ENCODE measurements around the gene MARCHF2. TPM values are rescaled to one million over a fixed set of nuclear protein-coding genes. Genes with fewer than 3 reads are reported as not detected.

Gene MARCHF2
- total RNA-seq, 1 donor from 2014 or later = 45.0 TPM

DNA sequence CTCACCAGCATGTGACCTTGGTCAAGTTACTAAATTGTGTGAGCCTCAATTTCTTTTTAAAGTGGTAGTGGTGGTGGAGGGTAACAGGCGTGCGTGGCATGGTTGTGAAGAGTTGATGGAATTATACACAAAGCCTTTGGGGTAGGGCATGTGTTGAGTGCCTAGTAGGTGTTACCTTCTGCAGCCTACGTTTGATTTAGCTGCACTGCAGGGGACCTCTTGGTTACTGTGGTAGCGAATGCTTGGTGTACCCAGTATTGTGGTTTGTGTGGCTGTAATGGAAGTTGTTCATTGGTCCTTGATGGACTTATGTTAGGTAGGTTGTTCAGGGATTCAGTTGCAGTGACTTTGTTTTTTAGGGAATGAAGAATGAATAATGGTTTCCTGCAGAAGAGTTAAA, 64.8 kb downstream of the MARCHF2 start:
- peaks cover 16% of the 10 kb centered on the region for H3K4me1 Mint-ChIP-seq (ENCODE audit: unreplicated experiment)
- peak overlapping the region; percentile 41 for H3K27ac Mint-ChIP-seq (ENCODE audit: unreplicated experiment)
- TF ChIP-seq, protein P1, sequence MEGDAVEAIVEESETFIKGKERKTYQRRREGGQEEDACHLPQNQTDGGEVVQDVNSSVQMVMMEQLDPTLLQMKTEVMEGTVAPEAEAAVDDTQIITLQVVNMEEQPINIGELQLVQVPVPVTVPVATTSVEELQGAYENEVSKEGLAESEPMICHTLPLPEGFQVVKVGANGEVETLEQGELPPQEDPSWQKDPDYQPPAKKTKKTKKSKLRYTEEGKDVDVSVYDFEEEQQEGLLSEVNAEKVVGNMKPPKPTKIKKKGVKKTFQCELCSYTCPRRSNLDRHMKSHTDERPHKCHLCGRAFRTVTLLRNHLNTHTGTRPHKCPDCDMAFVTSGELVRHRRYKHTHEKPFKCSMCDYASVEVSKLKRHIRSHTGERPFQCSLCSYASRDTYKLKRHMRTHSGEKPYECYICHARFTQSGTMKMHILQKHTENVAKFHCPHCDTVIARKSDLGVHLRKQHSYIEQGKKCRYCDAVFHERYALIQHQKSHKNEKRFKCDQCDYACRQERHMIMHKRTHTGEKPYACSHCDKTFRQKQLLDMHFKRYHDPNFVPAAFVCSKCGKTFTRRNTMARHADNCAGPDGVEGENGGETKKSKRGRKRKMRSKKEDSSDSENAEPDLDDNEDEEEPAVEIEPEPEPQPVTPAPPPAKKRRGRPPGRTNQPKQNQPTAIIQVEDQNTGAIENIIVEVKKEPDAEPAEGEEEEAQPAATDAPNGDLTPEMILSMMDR (IDR thresholded peaks at IDR 0.05) = no peak
- H3K9me3 Mint-ChIP-seq (ENCODE audit: unreplicated experiment) = no peaks in the 10 kb centered on the region
- H3K27me3 Mint-ChIP-seq (ENCODE audit: unreplicated experiment) = no peaks in the 10 kb centered on the region
- peaks cover 34% of the 10 kb centered on the region for H3K36me3 Mint-ChIP-seq (ENCODE audit: unreplicated experiment)
- DNase-seq (ENCODE audit: extremely low spot score, unreplicated experiment) = no peak
- no peak overlapping the region for H3K4me3 Mint-ChIP-seq (ENCODE audit: unreplicated experiment)

GRCh38 chr19:8478598-8478997, 65.5 kb downstream of the MARCHF2 start:
- DNase-seq (ENCODE audit: extremely low spot score, unreplicated experiment) = no peak
- Mint-ChIP-seq H3K36me3 (ENCODE audit: unreplicated experiment) (peaks cover 38% of the 10 kb centered on the region), H3K9me3 (ENCODE audit: unreplicated experiment) (no peaks in the 10 kb centered on the region), H3K27ac (ENCODE audit: unreplicated experiment) (peak overlapping the region; percentile 41), H3K4me3 (ENCODE audit: unreplicated experiment) (no peak overlapping the region), H3K4me1 (ENCODE audit: unreplicated experiment) (peaks cover 16% of the 10 kb centered on the region), H3K27me3 (ENCODE audit: unreplicated experiment) (no peaks in the 10 kb centered on the region)
- TF ChIP-seq, protein P1 (IDR thresholded peaks at IDR 0.05) = no peak

GRCh38 chr19:8481201-8481600, 68.1 kb downstream of the MARCHF2 start:
- no peak overlapping the region for H3K4me3 Mint-ChIP-seq (ENCODE audit: unreplicated experiment)
- no peaks in the 10 kb centered on the region for H3K27me3 Mint-ChIP-seq (ENCODE audit: unreplicated experiment)
- no peak for DNase-seq (ENCODE audit: extremely low spot score, unreplicated experiment)
- peaks cover 26% of the 10 kb centered on the region for H3K36me3 Mint-ChIP-seq (ENCODE audit: unreplicated experiment)
- TF ChIP-seq, protein P1 (IDR thresholded peaks at IDR 0.05) = no peak
- H3K4me1 Mint-ChIP-seq (ENCODE audit: unreplicated experiment) = peaks cover 16% of the 10 kb centered on the region
- no peaks in the 10 kb centered on the region for H3K9me3 Mint-ChIP-seq (ENCODE audit: unreplicated experiment)
- no peak overlapping the region for H3K27ac Mint-ChIP-seq (ENCODE audit: unreplicated experiment)

DNA sequence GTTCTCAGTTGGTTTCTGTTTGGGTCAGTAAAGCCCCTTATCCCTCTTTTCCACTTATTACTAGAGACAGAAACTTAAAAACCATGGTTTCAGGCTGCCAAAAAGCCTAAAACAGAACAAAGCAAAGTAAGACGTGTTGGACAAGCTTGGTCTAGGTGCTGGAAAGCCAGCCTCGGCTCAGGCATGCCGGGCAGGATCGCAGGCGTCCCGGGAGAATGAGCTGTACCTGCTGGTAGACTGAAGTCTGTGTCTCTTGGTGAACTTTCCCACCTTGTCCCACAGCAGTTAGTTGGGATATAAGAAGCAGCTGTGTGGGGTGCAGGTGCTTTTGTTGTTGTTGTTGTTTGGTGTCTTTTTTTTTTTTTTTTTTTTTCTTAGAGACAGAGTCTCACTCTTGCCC, 68.5 kb downstream of the MARCHF2 start:
- no peaks in the 10 kb centered on the region for H3K9me3 Mint-ChIP-seq (ENCODE audit: unreplicated experiment)
- DNase-seq (ENCODE audit: extremely low spot score, unreplicated experiment) = no peak
- no peaks in the 10 kb centered on the region for H3K27me3 Mint-ChIP-seq (ENCODE audit: unreplicated experiment)
- TF ChIP-seq, protein P1 (IDR thresholded peaks at IDR 0.05) = no peak
- peaks cover 30% of the 10 kb centered on the region for H3K36me3 Mint-ChIP-seq (ENCODE audit: unreplicated experiment)
- H3K4me1 Mint-ChIP-seq (ENCODE audit: unreplicated experiment) = peaks cover 16% of the 10 kb centered on the region
- H3K4me3 Mint-ChIP-seq (ENCODE audit: unreplicated experiment) = no peak overlapping the region
- H3K27ac Mint-ChIP-seq (ENCODE audit: unreplicated experiment) = no peak overlapping the region

DNA sequence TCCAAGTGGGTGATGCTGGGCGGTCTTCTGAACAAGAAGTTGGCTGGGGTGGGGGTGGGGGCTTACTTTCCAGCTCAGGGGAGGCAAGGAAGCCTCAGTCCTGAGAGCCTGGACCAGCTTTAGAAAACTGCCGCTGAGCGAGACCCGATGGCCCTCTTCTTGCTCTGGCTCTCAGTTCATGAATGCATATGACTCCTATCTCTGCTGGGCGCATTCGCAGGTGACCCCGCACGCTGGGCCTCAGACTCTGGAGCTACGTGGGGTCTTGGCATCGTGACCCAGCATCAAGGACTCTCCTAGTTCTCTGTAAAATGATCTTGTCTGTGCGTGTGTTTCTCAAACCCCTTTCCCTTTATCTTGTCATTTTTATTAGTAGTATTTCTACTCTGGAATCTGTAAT, 69.6 kb downstream of the MARCHF2 start:
- peaks cover 12% of the 10 kb centered on the region for H3K4me1 Mint-ChIP-seq (ENCODE audit: unreplicated experiment)
- no peaks in the 10 kb centered on the region for H3K27me3 Mint-ChIP-seq (ENCODE audit: unreplicated experiment)
- no peak for DNase-seq (ENCODE audit: extremely low spot score, unreplicated experiment)
- H3K27ac Mint-ChIP-seq (ENCODE audit: unreplicated experiment) = no peak overlapping the region
- TF ChIP-seq, protein P1 (IDR thresholded peaks at IDR 0.05) = no peak
- no peak overlapping the region for H3K4me3 Mint-ChIP-seq (ENCODE audit: unreplicated experiment)
- peaks cover 33% of the 10 kb centered on the region for H3K36me3 Mint-ChIP-seq (ENCODE audit: unreplicated experiment)
- H3K9me3 Mint-ChIP-seq (ENCODE audit: unreplicated experiment) = no peaks in the 10 kb centered on the region

Measured in osteocyte (in vitro differentiated cells).